Neutrophil (primary cell): ENCODE data around the gene DOCK8.
"Not testable (repeated sequence)": the region's sequence is repeated elsewhere in the genome, so short reads cannot be mapped to it uniquely, and the experiment has no call there.

Experiments used
- H3K27ac ChIP-seq: fragments of 200-600 bp; sonication (generic); 2 replicates; pipeline ENCODE4 v1.5.1; 2016; ENCODE audit warnings: mild to moderate bottlenecking, moderate library complexity
- H3K27me3 ChIP-seq: fragments of 200-600 bp; sonication (generic); 2 replicates; pipeline ENCODE4 v1.6.0; 2016; ENCODE audit warnings: mild to moderate bottlenecking
- H3K36me3 ChIP-seq: fragments of 200-600 bp; sonication (generic); 2 replicates; pipeline ENCODE4 v1.5.1; 2017
- H3K4me1 ChIP-seq, 2 experiments: fragments of 200-600 bp in 1 of 2; sonication (generic) in 1 of 2; 1 replicate in 1 of 2; 2 replicates in 1 of 2; pipeline versions ENCODE4 v1.5.1 to v1.6.1; 2013 to 2016; ENCODE audit warnings: low read depth in 1 of 2, low read length in 1 of 2, mild to moderate bottlenecking in 1 of 2, moderate library complexity in 1 of 2; ENCODE audit not compliant: control insufficient read depth in 1 of 2, insufficient read depth in 1 of 2
- H3K4me3 ChIP-seq, 2 experiments: fragments of 200-600 bp in 1 of 2; sonication (generic) in 1 of 2; 1 replicate in 1 of 2; 2 replicates in 1 of 2; pipeline ENCODE4 v1.5.1; 2013 to 2016; ENCODE audit warnings: low read depth in 1 of 2, low read length in 1 of 2, mild to moderate bottlenecking in 1 of 2, moderate library complexity in 1 of 2
- H3K9me3 ChIP-seq: fragments of 200-600 bp; sonication (generic); 2 replicates; pipeline ENCODE4 v1.5.1; 2016
- CTCF ChIP-seq: fragments of 200-600 bp; sonication (generic); IDR thresholded peaks from 2 replicates; pipeline ENCODE4 v1.5.1; 2016; ENCODE audit warnings: antibody characterized with exemption

Gene DOCK8

GRCh38 chr9:398085-398484, 183.4 kb downstream of the DOCK8 start:
- H3K4me3 ChIP-seq = no peak overlapping the region
- peaks cover 3% of the 10 kb centered on the region for H3K9me3 ChIP-seq
- H3K36me3 ChIP-seq = peaks cover 100% of the 10 kb centered on the region
- TF ChIP-seq CTCF = no peak
- no peak overlapping the region for H3K27ac ChIP-seq
- no peaks in the 10 kb centered on the region for H3K27me3 ChIP-seq
- no peaks in the 10 kb centered on the region for H3K4me1 ChIP-seq

DNA sequence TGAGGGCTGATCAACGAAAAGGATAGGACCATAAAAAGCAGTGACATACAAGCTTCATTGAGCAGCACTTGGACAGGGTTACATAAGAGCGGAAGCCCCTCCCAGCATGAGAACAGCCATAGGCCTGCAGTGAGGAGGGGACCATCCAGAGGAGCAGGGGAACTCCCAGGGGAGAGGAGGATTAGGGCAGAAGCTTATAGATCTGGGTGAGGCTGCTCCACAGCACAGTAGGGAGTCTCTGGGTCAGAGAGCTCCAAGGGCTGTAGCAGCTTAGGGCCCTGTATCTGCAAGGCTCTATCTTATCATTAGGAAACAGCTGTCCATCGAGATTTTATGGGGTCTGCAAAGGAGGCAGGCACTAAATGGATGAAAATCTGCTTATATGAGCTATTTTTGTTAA, 186.6 kb downstream of the DOCK8 start:
- H3K27ac ChIP-seq = no peak overlapping the region
- no peak overlapping the region for H3K4me3 ChIP-seq
- peaks cover 98% of the 10 kb centered on the region for H3K36me3 ChIP-seq
- H3K4me1 ChIP-seq = no peaks in the 10 kb centered on the region
- no peak for TF ChIP-seq CTCF
- H3K27me3 ChIP-seq = no peaks in the 10 kb centered on the region
- H3K9me3 ChIP-seq = peaks cover 3% of the 10 kb centered on the region

- Histone ChIP-seq H3K9me3 (no peaks in the 10 kb centered on the region), H3K4me1 (no peaks in the 10 kb centered on the region), H3K4me3 (no peak overlapping the region), H3K36me3 (peaks cover 98% of the 10 kb centered on the region), H3K27ac (no peak overlapping the region), H3K27me3 (no peaks in the 10 kb centered on the region)
- TF ChIP-seq CTCF = no peak
These were observed 189.6 kb downstream of the DOCK8 start for GRCh38 chr9:404234-404633.

- Histone ChIP-seq H3K4me1 (no peaks in the 10 kb centered on the region), H3K27ac (no peak overlapping the region), H3K4me3 (no peak overlapping the region), H3K9me3 (no peaks in the 10 kb centered on the region), H3K36me3 (peaks cover 98% of the 10 kb centered on the region), H3K27me3 (no peaks in the 10 kb centered on the region)
- no peak for TF ChIP-seq CTCF
These were observed 190.7 kb downstream of the DOCK8 start for GRCh38 chr9:405341-405740.

DNA sequence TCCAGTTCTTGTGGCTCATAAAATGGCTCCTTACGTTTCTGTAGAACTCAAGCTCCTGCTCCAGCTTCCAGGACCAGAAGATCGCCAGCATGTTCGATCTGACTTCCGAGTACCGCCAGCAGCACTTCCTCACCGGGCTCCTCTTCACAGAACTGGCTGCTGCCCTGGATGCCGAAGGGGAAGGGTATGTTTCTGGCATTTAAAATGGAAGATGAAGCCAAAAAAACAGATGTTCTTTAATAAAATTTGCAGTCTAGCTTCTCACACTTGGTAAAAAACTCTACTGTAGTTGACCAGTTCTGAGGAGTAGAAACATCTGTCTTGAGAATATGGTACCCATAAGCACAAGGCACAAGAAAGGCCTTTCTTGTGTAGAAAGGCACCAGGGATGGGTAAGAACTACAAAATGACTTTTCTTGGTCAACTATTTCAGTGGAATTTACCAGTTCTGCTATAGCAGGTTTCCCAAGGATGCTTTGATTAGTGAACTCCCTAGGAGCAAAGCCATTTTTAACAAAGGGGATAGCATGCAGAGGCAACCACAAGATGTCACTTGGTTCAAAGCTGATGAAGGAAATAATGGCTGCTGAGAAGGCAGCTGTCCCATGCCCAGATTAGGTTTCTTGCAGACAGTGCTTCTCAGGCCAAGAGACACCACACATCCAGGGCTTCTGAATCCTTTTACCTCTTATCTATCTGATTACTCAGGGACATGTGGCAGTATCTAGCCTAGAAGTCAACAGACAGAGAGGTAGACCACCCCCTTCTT, 192.4 kb downstream of the DOCK8 start:
- no peak for TF ChIP-seq CTCF

DNA sequence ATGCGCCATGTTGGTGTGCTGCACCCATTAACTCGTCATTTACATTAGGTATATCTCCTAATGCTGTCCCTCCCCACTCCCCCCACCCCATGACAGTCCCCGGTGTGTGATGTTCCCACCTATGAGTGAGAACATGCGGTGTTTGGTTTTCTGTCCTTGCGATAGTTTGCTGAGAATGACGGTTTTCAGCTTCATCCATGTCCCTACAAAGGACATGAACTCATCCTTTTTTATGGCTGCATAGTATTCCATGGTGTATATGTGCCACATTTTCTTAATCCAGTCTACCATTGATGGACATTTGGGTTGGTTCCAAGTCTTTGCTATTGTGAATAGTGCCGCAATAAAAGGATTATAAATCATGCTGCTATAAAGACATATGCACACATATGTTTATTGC, 195.0 kb downstream of the DOCK8 start:
- not testable (repeated sequence) for H3K27me3 ChIP-seq, H3K4me3 ChIP-seq, H3K4me1 ChIP-seq, H3K9me3 ChIP-seq, H3K27ac ChIP-seq
- peaks cover 96% of the 10 kb centered on the region for H3K36me3 ChIP-seq

More for the DNA sequence above, 192.4 kb downstream of the DOCK8 start:
- no peak overlapping the region for H3K4me3 ChIP-seq
- peaks cover 98% of the 10 kb centered on the region for H3K36me3 ChIP-seq
- no peaks in the 10 kb centered on the region for H3K4me1 ChIP-seq
- no peaks in the 10 kb centered on the region for H3K9me3 ChIP-seq
- no peak overlapping the region for H3K27ac ChIP-seq
- H3K27me3 ChIP-seq = no peaks in the 10 kb centered on the region
